Right ventricle myocardium inferior (tissue), 1 donor: ENCODE data around the gene PROCA1. TPM values are rescaled to one million over a fixed set of nuclear protein-coding genes. Genes with fewer than 3 reads are reported as not detected.
"Not testable (repeated sequence)": the region's sequence is repeated elsewhere in the genome, so short reads cannot be mapped to it uniquely, and the experiment has no call there.

Experiments
- ATAC-seq: fragments of 200-7000 bp; cut with Tn5 transposase; one replicate; pipeline ENCODE4 v1.9.1; 2020; ENCODE audit warnings: mild to moderate bottlenecking, moderate library complexity
- DNase-seq: peaks from one replicate; pipeline ENCODE4 v3.0.0; 2021; ENCODE audit errors: missing footprints
- intact Hi-C: fragments of 100-400 bp; cut with DNase I; formaldehyde crosslinking; loops from one replicate; pipeline ENCODE4 v1.11.0; 2022
- total RNA-seq: library from RNA; stranded (reverse); fragmentation: NEBNext Ultra II Directional; extraction: Animal tissue kit (Norgen Biotek cat#: 25700); gene quantifications from one replicate; pipeline ENCODE4 v1.2.1, GENCODE V29; 2021
- donor health status: DM: no; HTN: yes; CAD: no; lungs with severe emphysema.

The PROCA1 gene
- total RNA-seq, 1 donor from 2014 or later = 0.73 TPM

DNA sequence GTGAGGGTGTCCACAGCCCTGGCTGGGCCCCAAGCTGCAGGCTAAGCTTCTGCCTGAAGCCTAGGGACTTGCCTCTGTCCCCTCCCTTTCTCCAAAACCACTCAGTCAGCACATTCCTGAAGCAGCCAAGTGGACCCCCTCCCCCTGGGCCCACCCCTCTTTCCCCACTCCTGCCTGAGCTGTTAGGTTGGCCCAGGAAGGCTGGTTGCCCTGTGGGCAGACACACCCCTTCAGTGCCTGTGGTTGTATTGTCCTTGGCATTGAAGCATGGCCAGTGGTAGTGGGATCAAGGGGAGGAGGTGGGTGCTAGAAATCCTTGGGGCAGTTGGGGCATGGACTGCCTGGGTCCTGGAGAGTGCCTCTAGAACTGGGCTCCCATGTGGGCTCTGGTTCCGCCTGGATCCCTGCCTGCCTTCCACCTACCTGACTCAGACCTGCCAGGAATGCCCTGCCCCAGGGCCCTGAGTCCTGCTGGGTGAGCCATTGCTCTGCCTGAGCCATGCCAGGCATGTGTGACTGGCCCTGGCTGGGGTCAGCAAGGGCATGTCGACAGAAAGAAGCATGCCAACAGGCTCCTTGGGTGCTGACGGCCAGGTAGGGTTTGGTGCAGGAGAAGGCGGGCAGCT lies 34.2 kb upstream of the PROCA1 start:
- ATAC-seq (no peak), DNase-seq (no peak)
- intact Hi-C loops = no loop called here

DNA sequence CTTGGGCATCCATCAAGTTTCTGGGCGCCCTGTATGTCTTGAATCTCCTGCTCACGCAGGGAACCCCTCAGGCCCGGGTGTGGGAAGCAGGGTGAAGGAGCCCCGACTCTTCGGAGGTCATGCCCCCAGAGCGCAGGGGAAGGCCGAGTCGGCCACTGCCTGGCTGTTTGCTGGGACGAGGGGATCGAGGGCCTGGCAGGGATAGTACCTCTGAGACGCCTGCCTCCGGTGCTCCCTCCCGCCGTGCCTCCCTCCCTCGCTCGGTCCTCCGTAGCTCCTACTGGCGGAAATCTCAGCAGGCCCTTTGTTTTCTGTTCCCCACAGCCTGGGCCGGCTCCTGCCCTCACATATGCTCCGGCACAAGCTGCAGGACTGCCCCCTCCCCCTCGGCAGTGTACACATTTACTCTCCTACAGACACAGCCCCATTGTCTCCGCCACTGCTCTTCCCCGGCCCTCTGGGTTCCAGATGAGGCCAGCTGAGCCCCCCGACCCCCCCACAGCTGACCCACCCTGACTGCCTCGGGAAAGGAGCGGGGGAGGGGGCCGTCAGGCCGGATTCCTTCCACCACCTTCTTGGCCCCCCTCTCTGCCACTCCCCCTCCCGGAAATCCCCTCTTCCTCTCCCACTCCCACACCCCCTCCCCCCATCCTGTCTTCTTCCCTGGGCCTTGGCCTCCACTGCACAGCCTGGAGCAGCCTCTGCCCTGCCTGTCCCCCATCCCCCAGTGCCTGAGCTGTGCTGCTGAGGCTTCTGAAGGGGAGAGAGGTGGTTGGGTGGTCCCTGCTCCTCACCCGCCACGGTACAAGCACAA lies 33.5 kb upstream of the PROCA1 start:
- ATAC-seq = peak; percentile 14
- intact Hi-C loops = no loop called here

DNA sequence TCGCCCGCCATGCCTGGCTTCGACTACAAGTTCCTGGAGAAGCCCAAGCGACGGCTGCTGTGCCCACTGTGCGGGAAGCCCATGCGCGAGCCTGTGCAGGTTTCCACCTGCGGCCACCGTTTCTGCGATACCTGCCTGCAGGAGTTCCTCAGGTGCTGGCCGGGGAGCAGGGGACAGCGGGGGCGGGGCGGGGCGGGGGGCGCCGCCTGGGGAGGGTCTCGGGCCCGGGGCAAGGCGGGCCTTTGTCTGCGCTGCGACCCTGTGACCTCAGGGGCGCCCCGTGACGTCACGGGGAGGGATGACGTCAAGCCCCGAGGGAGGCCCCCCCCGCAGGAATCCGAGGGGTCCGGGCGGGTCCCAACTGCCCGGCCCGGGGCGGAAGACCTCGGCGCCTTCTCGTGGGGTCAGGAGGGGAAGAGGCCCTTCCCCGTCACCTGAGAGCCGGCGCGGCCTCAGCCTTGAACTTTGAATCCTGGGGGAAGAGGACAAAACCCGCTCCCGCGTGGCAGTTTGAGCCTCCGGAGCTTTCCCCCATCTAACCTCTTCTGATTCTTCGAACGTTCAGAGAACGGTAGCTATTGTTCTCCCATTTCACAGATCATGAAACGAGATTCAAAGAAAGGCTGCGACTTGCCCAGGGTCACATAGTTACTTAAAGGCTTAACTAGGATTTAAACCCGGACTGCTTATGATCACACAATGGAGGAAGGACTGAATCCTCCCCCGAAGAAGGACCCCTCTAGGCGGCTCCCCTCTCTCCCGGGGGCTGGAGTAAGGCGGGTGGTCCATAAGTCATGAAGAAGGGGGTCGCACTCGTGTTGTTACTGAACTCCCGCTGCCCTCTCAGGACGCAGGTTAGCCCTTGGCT lies 32.6 kb upstream of the PROCA1 start:
- intact Hi-C loops = no loop called here
- no peak for DNase-seq
- peak; percentile 20 for ATAC-seq

More for the DNA sequence above, 33.5 kb upstream of the PROCA1 start:
- no peak for DNase-seq

DNA sequence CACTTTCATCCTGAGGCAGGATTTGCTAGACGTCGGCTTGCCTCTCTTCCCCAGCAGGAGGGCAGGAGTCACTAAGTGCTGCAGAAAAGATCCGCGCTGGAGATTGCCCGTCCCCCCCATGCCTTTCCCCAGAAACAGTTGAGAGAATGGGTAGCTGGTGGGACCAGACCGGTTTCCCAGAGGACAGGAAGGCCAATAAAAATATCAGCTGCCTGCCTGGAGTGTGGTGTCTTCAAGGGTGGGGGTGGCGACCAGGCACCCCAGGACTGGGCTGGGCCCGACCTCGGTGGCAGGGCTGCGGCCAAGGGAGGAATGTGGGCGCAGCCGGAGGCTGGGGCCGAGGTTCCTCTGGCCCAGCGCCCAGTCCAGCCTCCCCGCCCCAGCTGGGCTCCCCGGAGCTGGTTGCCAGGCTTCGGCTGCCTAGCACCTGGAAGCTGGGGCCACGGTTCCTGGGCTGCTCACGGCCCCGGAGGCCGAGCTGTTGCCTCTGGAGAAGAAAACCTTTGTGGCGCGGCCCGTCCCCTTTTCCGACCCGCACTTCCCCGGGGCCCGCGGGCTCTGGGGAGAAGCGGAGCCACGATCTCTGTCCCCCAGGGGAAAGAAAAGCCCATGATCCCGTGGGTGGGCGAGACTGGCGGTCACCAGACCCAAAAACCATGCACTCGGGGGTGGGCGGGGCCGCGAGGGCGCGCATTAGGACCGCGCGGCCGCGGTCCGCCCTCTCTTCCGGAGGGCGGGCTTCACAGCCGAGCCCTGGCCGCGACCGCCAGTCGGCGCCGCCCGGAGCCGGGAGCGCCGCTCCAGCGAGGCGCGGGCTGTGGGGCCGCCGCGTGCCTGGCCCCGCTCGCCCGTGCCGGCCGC lies 31.8 kb upstream of the PROCA1 start, which contains the start of gene TRAF4:
Gene TRAF4 (plus strand): TSS at position 769 of the 861 bp plus-strand sequence. CDS start 102 bp downstream, outside the sequence.
- ATAC-seq (peak; percentile 91), DNase-seq (peak; percentile 93)
- intact Hi-C loops = no loop called here

- intact Hi-C loops = no loop called here
- ATAC-seq (no peak), DNase-seq (no peak)
Measured at GRCh38 chr17:28741358-28742349, 30.0 kb upstream of the PROCA1 start.

DNA sequence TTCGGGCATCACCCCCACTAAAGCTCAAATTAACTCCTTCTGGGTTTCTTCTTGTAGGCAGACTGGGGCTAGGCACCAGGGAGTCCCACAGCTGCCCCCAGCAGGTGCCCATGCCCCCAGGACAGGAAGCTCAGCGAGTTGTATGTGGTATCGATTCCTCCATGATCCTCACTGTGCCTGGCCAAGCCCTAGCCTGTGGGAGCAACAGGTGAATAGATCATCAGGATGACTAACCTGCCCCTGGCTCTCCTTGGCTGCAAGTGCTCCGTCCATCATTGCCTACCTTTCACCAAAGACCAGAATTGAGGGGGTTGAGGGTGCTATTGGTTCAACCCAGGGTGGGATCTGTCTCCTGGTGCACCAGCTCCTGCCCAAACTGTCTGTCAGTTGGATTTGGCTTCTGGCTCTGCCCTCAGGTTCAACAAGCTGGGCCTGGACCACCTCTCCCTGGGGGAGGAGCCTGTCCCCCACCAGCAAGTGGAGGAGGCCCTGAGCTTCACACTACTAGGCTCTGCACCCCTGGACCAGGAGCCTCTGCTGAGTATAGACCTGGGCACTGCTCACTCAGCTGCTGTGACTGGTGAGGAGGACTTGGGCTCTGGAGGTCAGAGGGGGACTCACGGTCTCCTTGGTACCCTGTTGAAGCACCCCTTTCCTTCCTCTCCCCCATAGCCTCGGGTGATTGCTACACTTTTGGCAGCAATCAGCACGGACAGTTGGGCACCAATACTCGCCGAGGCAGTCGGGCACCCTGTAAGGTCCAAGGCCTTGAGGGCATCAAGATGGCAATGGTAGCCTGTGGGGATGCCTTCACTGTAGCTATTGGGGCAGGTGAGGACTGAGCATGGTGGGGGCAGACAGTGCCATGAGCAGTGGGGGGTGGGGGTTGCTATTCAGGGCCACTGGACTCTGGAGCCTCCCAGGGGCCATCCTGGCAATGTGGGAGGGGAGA lies 29.0 kb upstream of the PROCA1 start:
- ATAC-seq (no peak), DNase-seq (no peak)
- intact Hi-C loops = no loop called here

- ATAC-seq (no peak), DNase-seq (no peak)
- intact Hi-C loops = no loop called here
Measured at GRCh38 chr17:28738680-28739384, 27.1 kb upstream of the PROCA1 start.

DNA sequence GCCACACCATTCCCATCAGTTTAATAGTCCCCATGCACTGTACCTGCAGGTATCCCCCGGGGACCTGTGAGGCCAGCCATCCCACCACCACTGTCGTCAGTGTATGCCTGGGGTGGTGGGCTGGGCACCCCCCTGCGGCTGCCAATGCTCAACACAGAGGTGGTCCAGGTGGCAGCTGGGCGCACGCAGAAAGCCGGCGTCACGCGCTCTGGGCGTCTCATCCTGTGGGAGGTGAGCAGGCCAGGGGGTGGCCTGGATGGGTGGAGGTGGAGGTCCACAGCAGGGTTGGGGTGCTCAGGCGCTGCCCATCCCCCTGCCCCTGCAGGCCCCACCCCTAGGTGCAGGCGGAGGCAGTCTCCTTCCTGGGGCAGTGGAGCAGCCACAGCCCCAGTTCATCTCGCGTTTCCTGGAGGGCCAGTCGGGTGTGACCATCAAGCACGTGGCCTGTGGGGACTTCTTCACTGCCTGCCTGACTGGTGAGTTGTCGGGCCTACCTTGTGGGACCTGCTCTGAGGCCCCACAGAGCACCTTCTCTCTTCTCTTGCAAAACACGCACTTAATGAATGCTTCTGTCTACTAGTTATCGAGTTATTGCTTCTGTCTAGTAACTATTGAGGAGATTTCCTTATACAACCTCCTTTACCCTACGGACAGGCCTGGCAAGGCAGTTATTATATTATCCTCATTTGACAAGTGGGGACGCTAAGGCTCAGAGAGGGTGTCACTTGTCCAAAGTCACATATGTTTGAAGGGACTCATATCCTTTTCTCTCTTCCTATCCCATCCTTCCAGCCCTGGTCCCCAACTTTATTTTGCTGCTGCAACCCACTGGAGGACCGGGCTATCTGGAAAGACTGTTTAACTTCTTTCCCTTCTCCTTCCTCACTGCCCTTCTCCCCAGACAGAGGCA lies 26.3 kb upstream of the PROCA1 start:
- DNase-seq (no peak), ATAC-seq (no peak)
- intact Hi-C loops = no loop called here

GRCh38 chr17:28737316-28737715 lies 25.6 kb upstream of the PROCA1 start:
- ATAC-seq (no peak), DNase-seq (no peak)
- intact Hi-C loops = no loop called here

DNA sequence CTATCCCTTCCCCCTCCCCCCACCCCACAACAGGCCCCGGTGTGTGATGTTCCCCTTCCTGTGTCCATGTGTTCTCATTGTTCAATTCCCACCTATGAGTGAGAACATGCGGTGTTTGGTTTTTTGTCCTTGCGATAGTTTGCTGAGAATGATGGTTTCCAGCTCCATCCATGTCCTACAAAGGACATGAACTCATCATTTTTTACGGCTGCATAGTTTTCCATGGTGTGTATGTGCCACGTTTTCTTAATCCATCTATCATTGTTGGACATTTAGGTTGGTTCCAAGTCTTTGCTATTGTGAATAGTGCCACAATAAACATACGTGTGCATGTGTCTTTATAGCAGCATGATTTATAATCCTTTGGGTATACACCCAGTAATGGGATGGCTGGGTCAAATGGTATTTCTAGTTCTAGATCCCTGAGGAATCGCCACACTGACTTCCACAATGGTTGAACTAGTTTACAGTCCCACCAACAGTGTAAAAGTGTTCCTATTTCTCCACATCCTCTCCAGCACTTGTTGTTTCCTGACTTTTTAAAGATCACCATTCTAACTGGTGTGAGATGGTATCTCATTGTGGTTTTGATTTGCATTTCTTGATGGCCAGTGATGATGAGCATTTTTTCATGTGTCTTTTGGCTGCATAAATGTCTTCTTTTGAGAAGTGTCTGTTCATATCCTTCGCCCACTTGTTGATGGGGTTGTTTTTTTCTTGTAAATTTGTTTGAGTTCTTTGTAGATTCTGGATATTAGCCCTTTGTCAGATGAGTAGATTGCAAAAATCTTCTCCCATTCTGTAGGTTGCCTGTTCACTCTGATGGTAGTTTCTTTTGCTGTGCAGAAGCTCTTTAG lies 24.5 kb upstream of the PROCA1 start:
- intact Hi-C loops, ATAC-seq, DNase-seq: not testable (repeated sequence)

GRCh38 chr17:28735242-28735722 lies 23.6 kb upstream of the PROCA1 start:
- ATAC-seq = no peak
- intact Hi-C loops = no loop called here
- DNase-seq = no peak

DNA sequence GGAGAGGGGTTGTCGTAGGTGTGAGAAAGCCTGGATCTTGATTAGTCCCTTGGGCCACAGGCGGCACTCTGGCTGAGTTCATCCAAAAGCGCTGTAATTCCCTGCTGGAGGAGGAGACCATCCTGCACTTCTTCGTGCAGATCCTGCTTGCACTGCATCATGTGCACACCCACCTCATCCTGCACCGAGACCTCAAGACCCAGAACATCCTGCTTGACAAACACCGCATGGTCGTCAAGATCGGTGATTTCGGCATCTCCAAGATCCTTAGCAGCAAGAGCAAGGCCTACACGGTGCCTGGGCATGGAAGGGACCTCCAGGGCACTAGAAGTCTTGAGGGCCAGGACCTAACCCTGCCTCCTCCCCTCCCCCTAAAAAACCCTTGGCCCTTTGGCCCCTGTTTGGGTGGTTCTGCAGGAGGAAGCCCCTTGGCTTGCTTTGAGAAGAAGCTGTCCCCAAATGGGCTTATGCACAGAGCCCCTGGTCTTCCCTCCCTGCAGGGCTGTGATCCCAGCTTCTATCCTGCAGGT lies 23.1 kb upstream of the PROCA1 start:
- intact Hi-C loops = no loop called here
- DNase-seq = no peak

DNA sequence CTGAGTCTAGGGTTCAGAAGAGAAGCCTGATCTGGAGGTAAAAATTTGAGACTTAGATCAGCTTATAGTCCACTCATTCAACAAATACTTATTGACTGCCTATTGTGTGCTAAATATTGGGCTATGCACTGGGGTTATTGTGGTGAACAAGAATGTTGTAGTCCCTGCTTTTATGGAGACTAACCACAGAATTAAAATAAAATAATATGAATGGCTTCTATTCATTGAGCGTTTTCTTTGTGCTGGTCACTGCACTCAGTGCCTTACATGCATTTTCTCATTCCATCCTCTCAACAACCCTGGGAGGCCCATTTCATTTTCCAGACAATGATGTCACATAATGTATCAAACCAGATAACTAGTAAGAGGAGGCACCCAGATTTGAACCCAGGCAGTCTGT lies 21.7 kb upstream of the PROCA1 start:
- DNase-seq (no peak), ATAC-seq (no peak)
- intact Hi-C loops = no loop called here

More for the DNA sequence above, 23.1 kb upstream of the PROCA1 start:
- no peak for ATAC-seq
